ENCODE data around the gene RBP2. TPM values are rescaled to one million over a fixed set of nuclear protein-coding genes. Genes with fewer than 3 reads are reported as not detected.

RBP2 gene
- total and polyA plus RNA-seq, 10 of the 15 experiments (the other 5 are each of a cell fraction or from before 2014, with no cell fraction given): not detected

DNA sequence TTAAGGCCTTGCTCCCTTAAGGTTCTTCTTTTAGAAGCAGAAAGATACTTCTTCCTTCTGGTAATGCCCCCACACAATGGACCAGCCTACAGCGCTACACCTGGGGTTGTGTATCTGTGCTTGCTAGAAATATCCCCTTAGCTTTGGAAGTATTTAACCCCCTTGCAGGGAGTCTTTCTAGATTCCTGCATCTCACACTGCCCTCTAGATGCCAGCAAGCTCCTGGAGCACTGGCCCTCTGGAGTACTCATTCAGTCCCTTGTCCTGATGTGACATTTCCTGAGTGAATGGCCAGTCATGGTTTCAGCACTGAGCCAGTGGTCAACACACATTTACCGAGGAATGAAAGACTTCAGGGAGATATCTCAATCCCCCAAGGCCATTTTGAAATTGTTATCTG, 30.4 kb upstream of the RBP2 start:
- Histone ChIP-seq H3K9me3 (replicated peaks; ENCODE audit: control insufficient read depth, insufficient read depth, low read length) (no peaks in the 10 kb centered on the region), H2AFZ (ENCODE audit: control insufficient read depth, low read depth, low read length) (no peak overlapping the region), H3K4me3 (no peak overlapping the region), H3K4me1 (ENCODE audit: control insufficient read depth, insufficient read depth, low read length) (no peaks in the 10 kb centered on the region), H3K27me3 (replicated peaks in 1 of 2; ENCODE audit: control insufficient read depth in 2 of 2, insufficient read depth in 2 of 2, low read length in 1 of 2) (no peaks in the 10 kb centered on the region), H3K4me2 (ENCODE audit: control insufficient read depth, insufficient read depth) (no peak overlapping the region), H4K20me1 (ENCODE audit: control insufficient read depth, insufficient read depth) (no peaks in the 10 kb centered on the region), H3K27ac (ENCODE audit: control insufficient read depth, insufficient read depth) (no peak overlapping the region), H3K79me2 (ENCODE audit: control insufficient read depth, insufficient read depth, low read length) (no peaks in the 10 kb centered on the region), H3K36me3 (ENCODE audit: control insufficient read depth in 2 of 2, insufficient read depth in 2 of 2, low read length in 1 of 2) (no peaks in the 10 kb centered on the region), H3K9ac (ENCODE audit: control insufficient read depth, insufficient read depth, low read length) (no peak overlapping the region)
- ChIA-PET SMC1A (ENCODE audit: uncharacterized antibody, unreplicated experiment) (no interaction called here), POLR2A (no interaction called here), CTCF (no interaction called here), RAD21 (ENCODE audit: unreplicated experiment) (no interaction called here)
- in situ Hi-C loops (cut with MboI) (no loop called here), intact Hi-C loops (cut with micrococcal nuclease; ENCODE audit: unreplicated experiment) (no loop called here)
- no TSS peak for BruUV-seq (replicated peaks)
- no peak for TF ChIP-seq LARP7 (IDR thresholded peaks at IDR 0.05)
- TF ChIP-seq RELA (IDR thresholded peaks at IDR 0.05; ENCODE audit: borderline replicate concordance, partially characterized antibody): no peak
- no peak for TF ChIP-seq RUNX3 (IDR thresholded peaks at IDR 0.05; ENCODE audit: low read length)
- TF ChIP-seq, protein P1, sequence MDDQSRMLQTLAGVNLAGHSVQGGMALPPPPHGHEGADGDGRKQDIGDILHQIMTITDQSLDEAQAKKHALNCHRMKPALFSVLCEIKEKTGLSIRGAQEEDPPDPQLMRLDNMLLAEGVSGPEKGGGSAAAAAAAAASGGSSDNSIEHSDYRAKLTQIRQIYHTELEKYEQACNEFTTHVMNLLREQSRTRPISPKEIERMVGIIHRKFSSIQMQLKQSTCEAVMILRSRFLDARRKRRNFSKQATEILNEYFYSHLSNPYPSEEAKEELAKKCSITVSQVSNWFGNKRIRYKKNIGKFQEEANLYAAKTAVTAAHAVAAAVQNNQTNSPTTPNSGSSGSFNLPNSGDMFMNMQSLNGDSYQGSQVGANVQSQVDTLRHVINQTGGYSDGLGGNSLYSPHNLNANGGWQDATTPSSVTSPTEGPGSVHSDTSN (IDR thresholded peaks at IDR 0.05; ENCODE audit: insufficient replicate concordance, low read depth, low read length): no peak
- TF ChIP-seq, protein P2, sequence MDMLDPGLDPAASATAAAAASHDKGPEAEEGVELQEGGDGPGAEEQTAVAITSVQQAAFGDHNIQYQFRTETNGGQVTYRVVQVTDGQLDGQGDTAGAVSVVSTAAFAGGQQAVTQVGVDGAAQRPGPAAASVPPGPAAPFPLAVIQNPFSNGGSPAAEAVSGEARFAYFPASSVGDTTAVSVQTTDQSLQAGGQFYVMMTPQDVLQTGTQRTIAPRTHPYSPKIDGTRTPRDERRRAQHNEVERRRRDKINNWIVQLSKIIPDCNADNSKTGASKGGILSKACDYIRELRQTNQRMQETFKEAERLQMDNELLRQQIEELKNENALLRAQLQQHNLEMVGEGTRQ (IDR thresholded peaks at IDR 0.05; ENCODE audit: borderline replicate concordance, low read depth, low read length): no peak
- TF ChIP-seq, protein P3, sequence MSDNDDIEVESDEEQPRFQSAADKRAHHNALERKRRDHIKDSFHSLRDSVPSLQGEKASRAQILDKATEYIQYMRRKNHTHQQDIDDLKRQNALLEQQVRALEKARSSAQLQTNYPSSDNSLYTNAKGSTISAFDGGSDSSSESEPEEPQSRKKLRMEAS (IDR thresholded peaks at IDR 0.05; ENCODE audit: low read depth, low read length): no peak
- TF ChIP-seq, protein P4, sequence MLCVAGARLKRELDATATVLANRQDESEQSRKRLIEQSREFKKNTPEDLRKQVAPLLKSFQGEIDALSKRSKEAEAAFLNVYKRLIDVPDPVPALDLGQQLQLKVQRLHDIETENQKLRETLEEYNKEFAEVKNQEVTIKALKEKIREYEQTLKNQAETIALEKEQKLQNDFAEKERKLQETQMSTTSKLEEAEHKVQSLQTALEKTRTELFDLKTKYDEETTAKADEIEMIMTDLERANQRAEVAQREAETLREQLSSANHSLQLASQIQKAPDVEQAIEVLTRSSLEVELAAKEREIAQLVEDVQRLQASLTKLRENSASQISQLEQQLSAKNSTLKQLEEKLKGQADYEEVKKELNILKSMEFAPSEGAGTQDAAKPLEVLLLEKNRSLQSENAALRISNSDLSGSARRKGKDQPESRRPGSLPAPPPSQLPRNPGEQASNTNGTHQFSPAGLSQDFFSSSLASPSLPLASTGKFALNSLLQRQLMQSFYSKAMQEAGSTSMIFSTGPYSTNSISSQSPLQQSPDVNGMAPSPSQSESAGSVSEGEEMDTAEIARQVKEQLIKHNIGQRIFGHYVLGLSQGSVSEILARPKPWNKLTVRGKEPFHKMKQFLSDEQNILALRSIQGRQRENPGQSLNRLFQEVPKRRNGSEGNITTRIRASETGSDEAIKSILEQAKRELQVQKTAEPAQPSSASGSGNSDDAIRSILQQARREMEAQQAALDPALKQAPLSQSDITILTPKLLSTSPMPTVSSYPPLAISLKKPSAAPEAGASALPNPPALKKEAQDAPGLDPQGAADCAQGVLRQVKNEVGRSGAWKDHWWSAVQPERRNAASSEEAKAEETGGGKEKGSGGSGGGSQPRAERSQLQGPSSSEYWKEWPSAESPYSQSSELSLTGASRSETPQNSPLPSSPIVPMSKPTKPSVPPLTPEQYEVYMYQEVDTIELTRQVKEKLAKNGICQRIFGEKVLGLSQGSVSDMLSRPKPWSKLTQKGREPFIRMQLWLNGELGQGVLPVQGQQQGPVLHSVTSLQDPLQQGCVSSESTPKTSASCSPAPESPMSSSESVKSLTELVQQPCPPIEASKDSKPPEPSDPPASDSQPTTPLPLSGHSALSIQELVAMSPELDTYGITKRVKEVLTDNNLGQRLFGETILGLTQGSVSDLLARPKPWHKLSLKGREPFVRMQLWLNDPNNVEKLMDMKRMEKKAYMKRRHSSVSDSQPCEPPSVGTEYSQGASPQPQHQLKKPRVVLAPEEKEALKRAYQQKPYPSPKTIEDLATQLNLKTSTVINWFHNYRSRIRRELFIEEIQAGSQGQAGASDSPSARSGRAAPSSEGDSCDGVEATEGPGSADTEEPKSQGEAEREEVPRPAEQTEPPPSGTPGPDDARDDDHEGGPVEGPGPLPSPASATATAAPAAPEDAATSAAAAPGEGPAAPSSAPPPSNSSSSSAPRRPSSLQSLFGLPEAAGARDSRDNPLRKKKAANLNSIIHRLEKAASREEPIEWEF (IDR thresholded peaks at IDR 0.05; ENCODE audit: insufficient replicate concordance, low read depth, low read length): no peak
- TF ChIP-seq IKZF1 (conservative IDR thresholded peaks at IDR 0.05): no peak
- no peak for TF ChIP-seq SUZ12 (IDR thresholded peaks at IDR 0.05; ENCODE audit: unreplicated experiment)
- no peak for TF ChIP-seq YY1 (IDR thresholded peaks at IDR 0.05; ENCODE audit: low read depth, low read length)
- TF ChIP-seq RB1 (IDR thresholded peaks at IDR 0.05; ENCODE audit: borderline replicate concordance): no peak
- DNase-seq (ENCODE audit: low read depth, low spot score): no peak
- no peak for FAIRE-seq
- ATAC-seq: no peak
- 24% methylated on average over 2 of the region's 2 CpGs for WGBS (ENCODE audit: insufficient coverage, insufficient replicate concordance, low lambda C conversion rate, missing lambda C conversion rate)

Data from GM12878 (cell line).